ENCODE results near the gene C11orf21.

The C11orf21 gene

GRCh38 chr11:2307501-2308331, 6.0 kb upstream of the C11orf21 start:
- no peak for DNase-seq

GRCh38 chr11:2306877-2307500, 5.3 kb upstream of the C11orf21 start:
- DNase-seq: no peak

GRCh38 chr11:2306452-2306823, 4.7 kb upstream of the C11orf21 start:
- DNase-seq: no peak

DNA sequence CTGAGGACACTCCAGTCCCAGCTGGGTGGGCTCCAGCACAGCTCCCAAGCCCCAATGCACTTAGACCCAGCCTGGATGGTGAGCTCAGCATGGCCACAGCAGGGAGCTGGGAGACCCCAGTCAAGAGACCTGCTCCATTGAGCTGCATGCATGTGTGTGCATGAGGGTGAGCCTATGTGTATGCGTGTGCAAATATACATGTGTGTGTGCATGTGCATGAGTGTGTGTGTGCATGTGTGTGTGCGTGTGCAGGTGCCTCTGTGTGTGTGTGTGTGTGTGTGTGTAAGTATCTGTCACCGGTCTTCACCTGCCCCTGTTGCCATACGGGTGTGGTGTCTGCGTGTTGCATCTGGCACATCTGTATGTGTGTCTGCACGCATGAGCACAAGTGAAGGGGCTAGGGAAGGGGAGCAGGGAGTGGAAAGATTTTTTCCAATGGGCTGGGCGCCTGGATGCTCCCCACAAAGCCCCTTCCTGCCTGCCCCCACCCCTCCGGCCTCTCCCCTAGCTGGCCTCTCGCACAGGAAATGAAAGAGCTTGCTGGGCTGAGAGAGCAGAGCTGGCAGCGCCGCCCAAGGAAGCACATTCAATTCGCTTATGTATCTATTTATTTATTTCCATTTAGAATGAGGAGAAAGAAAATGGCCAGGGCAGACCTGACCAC, 4.2 kb upstream of the C11orf21 start:
- DNase-seq: no peak

GRCh38 chr11:2305140-2305778, 3.5 kb upstream of the C11orf21 start:
- DNase-seq: no peak

DNA sequence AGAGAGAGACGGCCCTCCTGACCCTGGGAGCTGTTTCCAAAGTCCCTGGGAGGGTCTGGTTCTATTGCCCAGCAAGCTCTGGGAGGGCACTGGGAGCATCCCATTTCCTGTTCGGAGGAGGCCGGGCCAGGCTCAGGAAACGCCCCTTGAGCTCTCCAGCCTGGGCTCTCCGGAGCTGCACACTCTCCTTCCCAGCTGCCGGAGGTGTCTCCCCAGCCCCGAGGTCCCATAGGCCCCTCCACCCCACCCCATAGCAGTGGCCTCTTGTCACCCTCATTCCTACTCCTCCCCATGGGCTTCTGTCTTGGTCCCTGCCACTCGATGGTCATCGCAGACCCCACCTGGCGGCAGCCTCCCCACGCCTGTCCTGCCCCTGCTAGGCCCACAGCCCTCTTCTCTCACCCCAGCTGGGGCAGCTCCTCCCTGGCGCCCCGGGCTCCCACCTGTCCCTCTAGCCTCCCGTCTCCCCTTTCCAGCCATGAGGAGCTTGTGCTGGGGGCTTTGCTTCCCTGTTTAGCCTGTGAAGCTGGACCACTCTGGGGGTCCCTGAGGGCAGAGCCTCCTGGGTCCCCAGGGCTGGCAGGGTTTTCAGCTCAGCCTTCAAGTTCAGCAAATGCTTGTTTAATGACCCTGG, 2.9 kb upstream of the C11orf21 start:
- DNase-seq: no peak

GRCh38 chr11:2303627-2304505, 2.1 kb upstream of the C11orf21 start:
- DNase-seq: no peak

DNA sequence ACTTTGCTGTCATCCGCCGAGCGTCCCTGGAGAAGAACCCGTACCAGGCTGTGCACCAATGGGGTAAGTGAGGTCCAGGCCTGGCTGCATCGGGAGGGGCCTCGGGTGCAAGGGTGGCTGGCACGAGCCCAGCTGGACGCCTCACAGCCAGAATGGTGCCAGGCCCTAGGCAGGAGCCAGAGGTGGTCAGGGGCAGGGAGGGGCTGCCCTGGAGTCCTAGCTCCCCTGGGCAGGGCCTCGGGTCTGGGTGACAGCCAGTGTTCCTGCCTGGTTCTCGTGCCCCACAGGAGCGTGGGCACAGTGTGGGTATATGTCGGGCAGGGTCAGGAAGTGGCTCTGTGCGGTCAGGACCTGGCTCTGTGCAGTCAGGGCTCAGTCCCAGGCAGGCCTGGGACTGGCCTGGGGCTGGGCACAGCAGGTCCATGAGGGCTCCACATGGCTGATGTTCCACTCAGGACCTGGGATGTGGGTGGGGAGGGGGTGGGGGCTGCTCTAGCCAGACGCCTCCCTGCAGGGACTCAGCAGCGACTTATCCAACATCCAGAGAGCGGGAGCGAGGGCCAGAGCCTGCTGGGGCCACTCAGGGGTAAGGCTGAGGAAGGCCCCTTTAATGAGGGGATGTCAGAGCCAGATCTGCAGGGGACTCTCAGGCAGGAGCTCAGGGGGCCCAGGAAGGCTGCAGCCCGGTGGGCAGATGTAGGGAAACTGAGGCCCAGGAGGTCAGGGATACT, 1.3 kb upstream of the C11orf21 start:
- DNase-seq: no peak

- no peak for DNase-seq
These were observed 683 bp upstream of the C11orf21 start for GRCh38 chr11:2302306-2302895.

DNA sequence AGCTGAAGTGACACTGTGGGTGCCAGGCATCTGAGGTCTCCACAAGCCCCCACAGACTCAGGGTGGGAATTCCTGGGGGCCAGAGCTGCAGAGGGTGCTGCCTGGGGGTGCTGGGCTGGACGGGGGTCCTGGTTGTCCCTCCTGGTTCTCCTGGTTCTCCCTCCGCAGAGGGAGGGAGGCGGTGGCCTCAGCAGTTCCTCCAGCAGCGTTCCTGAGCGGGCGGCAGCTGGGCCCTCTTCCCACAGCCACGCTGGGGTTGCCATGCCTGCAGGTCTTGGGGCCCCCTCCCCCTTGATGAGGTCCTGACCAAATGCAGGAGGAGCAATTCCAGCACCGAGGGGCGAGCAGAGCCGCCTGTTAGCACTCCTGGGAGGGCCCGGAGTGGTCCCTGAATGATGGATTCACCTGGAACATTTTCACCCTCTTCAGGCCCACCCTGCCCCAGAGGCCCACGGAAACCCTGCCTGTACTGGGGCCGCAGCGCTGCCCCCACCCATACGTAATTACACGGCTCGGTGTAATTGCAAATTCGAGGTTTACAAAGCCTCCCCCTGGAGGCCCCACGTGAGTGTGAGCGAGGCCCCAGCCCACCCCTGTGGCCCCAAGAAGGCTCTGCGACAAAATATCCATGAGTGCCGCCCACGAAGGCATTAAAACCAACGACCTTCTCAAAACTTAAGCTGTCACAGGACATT, 635 bp downstream of the C11orf21 start:
- DNase-seq: no peak

- DNase-seq: no peak
These were observed 1.3 kb downstream of the C11orf21 start for GRCh38 chr11:2300290-2300935.

- DNase-seq: no peak
These were observed 1.9 kb downstream of the C11orf21 start for GRCh38 chr11:2299773-2300172.

DNA sequence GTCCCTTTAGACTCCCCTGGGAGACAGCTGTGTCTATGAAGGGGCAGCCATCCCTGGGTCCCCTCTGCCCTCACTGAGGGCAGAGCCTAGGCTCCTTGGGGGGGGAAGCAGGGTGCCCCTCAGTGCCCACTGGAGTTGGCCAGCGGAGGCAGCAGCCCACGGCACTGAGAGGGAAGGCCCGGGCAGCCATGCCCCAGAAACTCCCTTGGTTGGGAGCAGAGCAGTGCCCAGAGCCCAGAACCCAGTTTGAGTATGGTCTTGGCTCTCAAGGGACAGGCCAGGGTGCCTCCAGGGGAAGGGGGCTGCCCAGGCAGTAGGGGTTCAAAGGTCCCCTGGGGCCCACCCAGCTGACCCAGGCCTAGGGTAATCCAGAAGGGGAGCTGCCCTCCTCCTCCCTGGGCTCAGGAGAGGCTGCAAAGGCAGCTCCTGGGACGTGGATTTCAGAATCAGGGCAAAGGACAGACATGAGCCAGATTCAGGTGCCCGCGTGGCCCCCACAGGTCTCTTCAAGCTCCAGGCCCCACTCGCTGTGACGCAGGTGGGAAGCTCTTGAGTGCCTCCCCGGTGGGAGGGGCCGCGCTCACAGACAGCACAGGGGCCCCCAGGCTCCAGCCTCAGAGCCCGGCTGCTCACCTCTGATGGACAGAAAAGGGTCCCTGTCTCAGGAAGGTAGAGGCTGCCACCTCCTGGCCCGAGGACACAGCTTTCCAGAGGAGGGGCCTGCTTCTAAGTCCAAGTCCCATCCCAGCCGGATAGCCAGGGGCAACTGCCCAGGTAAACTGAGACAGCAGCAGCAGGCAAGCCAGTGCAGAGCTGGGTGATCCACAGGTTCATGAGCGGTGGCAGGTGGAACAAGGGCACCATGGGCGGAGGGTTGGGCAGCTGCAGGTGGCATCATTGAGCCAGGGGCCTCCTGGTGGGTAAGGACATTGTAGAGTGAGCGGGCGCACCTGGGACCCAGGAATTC, 2.6 kb downstream of the C11orf21 start:
- no peak for DNase-seq

- DNase-seq: no peak
These were observed 3.5 kb downstream of the C11orf21 start for GRCh38 chr11:2298131-2298794.

- no peak for DNase-seq
These were observed 4.1 kb downstream of the C11orf21 start for GRCh38 chr11:2297623-2298030.

DNA sequence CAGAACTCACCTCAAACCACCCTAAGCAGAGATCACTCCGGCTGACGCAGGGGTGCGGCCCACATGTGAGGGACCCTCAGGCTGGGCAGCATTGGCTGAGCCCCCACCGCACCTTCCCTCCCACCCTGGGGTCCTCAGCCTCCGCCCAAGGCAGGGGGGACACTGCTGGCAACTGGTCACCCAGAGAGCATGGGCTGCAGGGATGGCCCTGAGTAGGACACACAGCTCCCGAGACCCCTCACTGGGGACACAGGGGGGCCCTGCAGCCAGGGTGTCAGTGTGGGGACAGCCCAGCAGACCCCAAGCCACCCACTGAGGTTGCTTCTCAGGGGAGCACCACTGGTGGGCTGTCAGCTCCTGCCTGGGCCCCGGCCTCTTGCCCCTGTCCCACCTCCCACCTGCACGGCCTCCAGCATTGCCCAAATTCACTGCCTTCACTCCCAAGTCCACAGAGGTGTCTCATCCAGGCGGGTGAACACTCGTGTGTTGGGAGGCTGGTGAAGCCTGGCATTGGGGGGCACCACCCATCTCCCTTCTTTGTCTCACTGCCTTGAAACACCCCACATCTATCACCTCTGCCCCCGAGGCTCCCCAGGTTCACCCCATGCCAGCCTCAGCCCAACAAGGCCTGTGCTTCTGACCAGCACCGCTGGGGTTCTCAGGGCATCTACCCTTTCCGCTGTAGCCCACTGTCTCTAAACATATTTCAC, 4.7 kb downstream of the C11orf21 start:
- no peak for DNase-seq

Measured in GOT3 (cell line).